ENCODE data around the gene SDK1.

The SDK1 gene

DNA sequence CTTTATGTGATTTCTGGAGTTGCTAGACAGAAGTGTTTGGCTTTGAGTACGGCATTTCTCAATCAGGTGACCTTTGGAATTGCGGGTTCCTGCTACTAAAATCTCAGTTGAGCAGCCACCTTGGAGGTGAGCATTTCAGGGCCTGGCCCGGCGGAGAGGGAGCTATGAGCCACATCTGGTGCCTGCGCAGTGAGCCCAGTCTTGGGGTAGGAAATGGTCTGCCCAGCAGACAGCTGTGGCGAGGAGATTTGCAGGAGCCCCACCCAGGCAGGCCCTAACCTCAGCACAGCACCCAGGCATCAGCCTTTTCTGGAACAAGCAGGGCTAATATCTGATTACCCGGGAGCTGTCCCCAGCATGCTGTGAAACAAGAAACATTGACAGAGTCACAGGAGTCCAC lies 833.2 kb downstream of the SDK1 start:
- TF ChIP-seq CTCF (conservative IDR thresholded peaks at IDR 0.05) = no peak
- no peak overlapping the region for H3K27ac ChIP-seq

DNA sequence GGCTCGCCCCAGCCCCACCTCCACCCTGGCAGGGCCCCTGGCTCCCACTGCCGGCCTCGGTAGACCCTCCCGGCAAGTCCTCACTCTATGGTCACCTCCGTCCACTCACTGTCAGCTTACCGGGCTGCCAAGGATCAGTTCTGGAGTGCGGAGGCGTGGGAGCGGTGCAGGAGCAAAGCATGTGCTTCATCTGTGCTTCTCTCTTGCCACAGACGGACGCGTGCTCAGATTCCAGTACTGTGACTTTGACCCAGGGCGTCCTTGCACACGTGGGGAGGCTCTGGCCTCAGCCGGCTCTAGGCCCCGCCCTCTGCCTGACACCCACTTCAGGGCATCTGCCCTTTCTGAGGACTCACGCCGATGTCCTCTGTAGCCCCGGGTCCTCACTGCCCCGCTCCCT lies 833.6 kb downstream of the SDK1 start:
- TF ChIP-seq ZFX (IDR thresholded peaks at IDR 0.05) = no peak
- TF ChIP-seq CTCF (conservative IDR thresholded peaks at IDR 0.05) = no peak
- no peak overlapping the region for H3K27ac ChIP-seq

DNA sequence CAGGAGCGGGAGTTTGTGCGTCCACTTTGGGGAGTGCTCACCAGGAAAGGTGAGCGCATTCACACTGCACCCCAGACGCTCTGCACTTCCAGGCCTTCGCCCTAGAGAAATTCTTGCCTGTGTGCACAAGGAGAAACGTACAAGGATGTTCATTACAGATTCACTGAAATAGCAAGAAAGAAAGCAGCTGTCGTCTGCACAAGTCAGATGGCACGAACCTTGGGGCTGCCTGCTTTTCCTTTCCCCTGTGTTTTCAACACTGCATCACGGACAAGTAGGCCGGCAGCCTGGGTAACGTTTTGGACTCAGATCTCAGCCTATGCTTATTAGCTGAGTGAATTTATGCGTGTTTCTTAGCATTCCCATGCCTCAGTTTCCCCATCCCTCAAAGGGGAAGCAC lies 834.2 kb downstream of the SDK1 start:
- no peak overlapping the region for H3K27ac ChIP-seq
- TF ChIP-seq CTCF (conservative IDR thresholded peaks at IDR 0.05) (no peak), ZFX (IDR thresholded peaks at IDR 0.05) (no peak)

DNA sequence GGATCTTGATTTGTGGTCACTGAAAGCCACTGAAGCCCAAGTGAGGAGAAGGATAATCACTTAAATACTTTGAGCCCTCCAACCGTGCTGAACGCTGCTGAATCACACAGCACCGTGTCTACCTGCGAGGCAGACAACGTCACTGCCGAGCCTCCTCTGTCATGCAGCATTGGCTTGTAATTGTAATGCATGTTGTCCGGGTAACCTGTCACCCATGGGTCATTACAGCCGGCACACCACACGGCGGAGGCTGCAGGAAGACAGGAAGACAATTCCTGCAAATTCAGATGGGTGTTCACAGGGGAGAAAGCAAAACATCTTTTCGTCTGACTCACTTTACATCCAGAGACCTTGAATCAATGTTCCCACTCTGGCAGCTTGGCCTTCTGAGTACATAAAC lies 835.0 kb downstream of the SDK1 start:
- no peak for TF ChIP-seq CTCF (conservative IDR thresholded peaks at IDR 0.05)
- no peak for TF ChIP-seq ZFX (IDR thresholded peaks at IDR 0.05)
- H3K27ac ChIP-seq = no peak overlapping the region

- TF ChIP-seq CTCF (conservative IDR thresholded peaks at IDR 0.05) (no peak), ZFX (IDR thresholded peaks at IDR 0.05) (no peak)
- H3K27ac ChIP-seq = no peak overlapping the region
Observed at GRCh38 chr7:4136501-4137110, 835.6 kb downstream of the SDK1 start.

- TF ChIP-seq ZFX (IDR thresholded peaks at IDR 0.05) (no peak), CTCF (conservative IDR thresholded peaks at IDR 0.05) (no peak)
- no peak overlapping the region for H3K27ac ChIP-seq
Observed at GRCh38 chr7:4137552-4137951, 836.5 kb downstream of the SDK1 start.

- TF ChIP-seq ZFX (IDR thresholded peaks at IDR 0.05) = no peak
- no peak for TF ChIP-seq CTCF (conservative IDR thresholded peaks at IDR 0.05)
- no peak overlapping the region for H3K27ac ChIP-seq
Observed at GRCh38 chr7:4138866-4139265, 837.8 kb downstream of the SDK1 start.
